Measurements from ENCODE around the gene PLTP. TPM values are rescaled to one million over a fixed set of nuclear protein-coding genes. Genes with fewer than 3 reads are reported as not detected.

PLTP gene
- total RNA-seq, 1 donor from 2014 or later: 292 TPM

- Histone ChIP-seq H3K9me3 (no peaks in the 10 kb centered on the region), H3K4me3 (no peak overlapping the region), H3K27me3 (no peaks in the 10 kb centered on the region), H3K4me1 (no peaks in the 10 kb centered on the region), H3K36me3 (peaks cover 0 to 19% of the 10 kb centered on the region in 2 donors), H3K27ac (no peak overlapping the region)
- TF ChIP-seq CTCF (IDR thresholded peaks at IDR 0.05): no peak
- TF ChIP-seq POLR2AphosphoS5 (IDR thresholded peaks at IDR 0.05; ENCODE audit: insufficient read depth in 1 of 2, low read depth in 1 of 2): no peak
- no peak for TF ChIP-seq POLR2A (IDR thresholded peaks at IDR 0.05)
- no peak for DNase-seq (ENCODE audit: extremely low spot score in 2 of 2)
- intact Hi-C loops (cut with DNase I): no loop called here
These were observed 38.4 kb downstream of the PLTP start for GRCh38 chr20:45873409-45874103.

GRCh38 chr20:45872626-45873025, 39.3 kb downstream of the PLTP start:
- Histone ChIP-seq H3K27me3 (no peaks in the 10 kb centered on the region), H3K36me3 (peaks cover 0 to 10% of the 10 kb centered on the region in 2 donors), H3K4me3 (no peak overlapping the region), H3K27ac (no peak overlapping the region), H3K9me3 (no peaks in the 10 kb centered on the region), H3K4me1 (no peaks in the 10 kb centered on the region)
- TF ChIP-seq POLR2A (IDR thresholded peaks at IDR 0.05) (no peak), CTCF (IDR thresholded peaks at IDR 0.05) (no peak), POLR2AphosphoS5 (IDR thresholded peaks at IDR 0.05; ENCODE audit: insufficient read depth in 1 of 2, low read depth in 1 of 2) (no peak)
- DNase-seq (ENCODE audit: extremely low spot score in 2 of 2): no peak
- intact Hi-C loops (cut with DNase I): no loop called here

GRCh38 chr20:45867819-45868176, 44.2 kb downstream of the PLTP start:
- no peak overlapping the region for H3K27ac ChIP-seq
- no peak for DNase-seq (ENCODE audit: extremely low spot score in 2 of 2)
- intact Hi-C loops (cut with DNase I): no loop called here

GRCh38 chr20:45867136-45867818, 44.7 kb downstream of the PLTP start:
- H3K4me1 ChIP-seq: no peaks in the 10 kb centered on the region
- no peak overlapping the region for H3K27ac ChIP-seq
- intact Hi-C loops (cut with DNase I): no loop called here
- H3K9me3 ChIP-seq: no peaks in the 10 kb centered on the region
- no peak for DNase-seq (ENCODE audit: extremely low spot score in 2 of 2)
- no peaks in the 10 kb centered on the region for H3K36me3 ChIP-seq
- H3K4me3 ChIP-seq: no peak overlapping the region
- no peaks in the 10 kb centered on the region for H3K27me3 ChIP-seq
- TF ChIP-seq POLR2A (IDR thresholded peaks at IDR 0.05) (no peak), POLR2AphosphoS5 (IDR thresholded peaks at IDR 0.05; ENCODE audit: insufficient read depth in 1 of 2, low read depth in 1 of 2) (no peak), CTCF (IDR thresholded peaks at IDR 0.05) (no peak)

More at GRCh38 chr20:45867819-45868176, 44.2 kb downstream of the PLTP start:
- Histone ChIP-seq H3K4me3 (no peak overlapping the region), H3K27me3 (no peaks in the 10 kb centered on the region), H3K36me3 (no peaks in the 10 kb centered on the region), H3K4me1 (no peaks in the 10 kb centered on the region), H3K9me3 (no peaks in the 10 kb centered on the region)
- TF ChIP-seq CTCF (IDR thresholded peaks at IDR 0.05) (no peak), POLR2A (IDR thresholded peaks at IDR 0.05) (no peak)

- H3K27ac ChIP-seq: no peak overlapping the region
- no peaks in the 10 kb centered on the region for H3K9me3 ChIP-seq
- intact Hi-C loops (cut with DNase I): no loop called here
- H3K4me1 ChIP-seq: no peaks in the 10 kb centered on the region
- no peaks in the 10 kb centered on the region for H3K36me3 ChIP-seq
- TF ChIP-seq CTCF (IDR thresholded peaks at IDR 0.05) (no peak), POLR2A (IDR thresholded peaks at IDR 0.05) (no peak), POLR2AphosphoS5 (IDR thresholded peaks at IDR 0.05; ENCODE audit: insufficient read depth in 1 of 2, low read depth in 1 of 2) (no peak)
- no peak for DNase-seq (ENCODE audit: extremely low spot score in 2 of 2)
- H3K4me3 ChIP-seq: no peak overlapping the region
- no peaks in the 10 kb centered on the region for H3K27me3 ChIP-seq
These were observed 45.5 kb downstream of the PLTP start for GRCh38 chr20:45866454-45866853.

All from vagina (tissue), 2 donors.